AG10803 (cell line): ENCODE data around the gene ZC3H7B.

Experiments
- DNase-seq: peaks from one replicate; pipeline ENCODE4 v3.0.0; 2010; ENCODE audit warnings: low read depth
- H3K4me3 ChIP-seq: 2 replicates; pipeline ENCODE4 v1.5.1; 2011; ENCODE audit warnings: mild to moderate bottlenecking, low read length, control low read depth
- CTCF ChIP-seq: conservative IDR thresholded peaks from 2 replicates; pipeline ENCODE4 v1.5.1; 2011; ENCODE audit warnings: mild to moderate bottlenecking, low read length, control low read depth, inconsistent platforms

ZC3H7B gene

DNA sequence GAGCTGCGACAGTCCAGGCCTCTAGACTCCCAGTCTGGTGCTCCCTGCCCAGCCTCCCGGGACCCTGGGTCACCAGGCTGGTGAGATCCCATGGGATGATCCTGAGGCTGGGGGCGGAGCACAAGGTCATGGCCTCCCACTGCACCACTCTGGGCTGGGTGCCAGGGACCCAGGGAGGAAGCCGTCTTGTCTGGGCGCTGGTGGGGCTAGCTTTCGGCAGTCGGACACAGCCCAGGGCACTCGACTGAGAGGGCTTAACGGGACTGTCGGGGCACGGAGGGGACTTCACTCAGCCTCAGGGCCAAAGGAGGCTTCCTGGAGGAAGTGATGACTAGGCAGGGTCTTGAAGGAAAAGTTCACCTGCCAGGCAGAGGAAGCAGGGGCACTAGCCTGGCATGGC is 39.0 kb downstream of the ZC3H7B start:
- no peak overlapping the region for H3K4me3 ChIP-seq
- no peak for TF ChIP-seq CTCF
- DNase-seq: no peak

GRCh38 chr22:41341012-41341411 is 39.7 kb downstream of the ZC3H7B start:
- no peak overlapping the region for H3K4me3 ChIP-seq
- DNase-seq: no peak
- TF ChIP-seq CTCF: no peak

GRCh38 chr22:41341990-41342389 is 40.7 kb downstream of the ZC3H7B start:
- DNase-seq: no peak
- TF ChIP-seq CTCF: no peak
- no peak overlapping the region for H3K4me3 ChIP-seq

- H3K4me3 ChIP-seq: no peak overlapping the region
- no peak for TF ChIP-seq CTCF
- DNase-seq: no peak
These were observed 42.0 kb downstream of the ZC3H7B start for GRCh38 chr22:41343300-41343699.

DNA sequence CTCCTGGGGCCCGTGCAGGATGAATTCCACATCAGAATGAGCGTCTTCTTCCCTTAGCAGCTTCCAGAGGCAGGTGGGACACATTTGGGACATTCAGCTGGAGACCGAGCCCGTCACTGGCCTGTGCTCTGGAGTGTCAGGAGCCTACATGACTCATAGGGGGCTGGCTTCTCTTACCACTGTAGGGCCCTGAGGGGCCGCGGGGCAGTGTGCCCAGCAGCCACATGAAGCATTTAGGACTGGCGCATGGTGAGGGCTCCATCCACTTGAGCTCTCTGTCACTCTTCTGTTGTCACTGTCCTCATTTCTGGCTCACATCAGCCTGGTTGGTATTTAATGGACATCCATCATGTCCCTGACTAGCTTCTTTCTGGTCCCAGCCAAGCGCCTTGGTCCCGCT is 42.4 kb downstream of the ZC3H7B start:
- no peak for TF ChIP-seq CTCF
- no peak overlapping the region for H3K4me3 ChIP-seq
- no peak for DNase-seq

GRCh38 chr22:41344189-41344788 is 43.0 kb downstream of the ZC3H7B start:
- TF ChIP-seq CTCF: no peak
- no peak overlapping the region for H3K4me3 ChIP-seq
- no peak for DNase-seq

DNA sequence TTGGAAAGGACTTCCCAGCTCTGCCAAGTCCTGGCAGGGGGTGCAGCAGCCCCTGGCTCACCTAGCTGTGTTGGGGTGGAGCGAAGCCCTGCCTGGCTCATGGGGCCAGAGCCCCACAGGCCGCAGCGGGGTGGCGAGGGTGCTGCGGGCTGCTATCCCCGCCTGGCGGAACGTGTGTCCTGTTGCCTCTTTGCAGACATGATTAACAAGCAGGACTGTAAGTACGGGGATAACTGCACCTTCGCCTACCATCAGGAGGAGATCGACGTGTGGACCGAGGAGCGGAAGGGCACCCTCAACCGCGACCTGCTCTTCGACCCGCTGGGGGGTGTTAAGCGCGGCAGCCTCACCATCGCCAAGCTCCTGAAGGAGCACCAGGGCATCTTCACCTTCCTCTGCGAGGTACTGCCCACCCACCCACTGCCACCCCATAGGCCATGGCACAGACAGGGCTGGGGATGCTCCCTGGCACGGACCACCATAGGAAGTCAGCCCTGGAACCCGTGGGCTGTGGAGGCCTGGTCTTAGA is 44.5 kb downstream of the ZC3H7B start:
- TF ChIP-seq CTCF: no peak
- no peak for DNase-seq
- H3K4me3 ChIP-seq: no peak overlapping the region
